Astrocyte of the cerebellum (primary cell): ENCODE results near the gene CHST9.

Source experiments
- DNase-seq: peaks from one replicate; pipeline ENCODE4 v3.0.0-alpha.2; 2011; ENCODE audit warnings: low read depth
- H3K4me3 ChIP-seq: 2 replicates; pipeline ENCODE4 v1.5.1; 2011; ENCODE audit warnings: mild to moderate bottlenecking, low read depth, low read length, moderate library complexity
- CTCF ChIP-seq: IDR thresholded peaks from 2 replicates; pipeline ENCODE4 v1.5.1; 2012; ENCODE audit warnings: low read length, low read depth, moderate library complexity, mild to moderate bottlenecking; ENCODE audit errors: missing control alignments
- in situ Hi-C: cut with HindIII; loops from 2 replicates; pipeline ENCODE4 v1.10.0; 2017; ENCODE audit warnings: low sequenced_read_pairs

Gene CHST9

GRCh38 chr18:26893996-26894395, 291.1 kb downstream of the CHST9 start:
- H3K4me3 ChIP-seq: no peak overlapping the region
- no peak for DNase-seq
- no peak for TF ChIP-seq CTCF
- in situ Hi-C loops: no loop called here

- no peak for DNase-seq
- no peak overlapping the region for H3K4me3 ChIP-seq
- in situ Hi-C loops: no loop called here
- TF ChIP-seq CTCF: no peak
These were observed 296.8 kb downstream of the CHST9 start for GRCh38 chr18:26888259-26888658.

- TF ChIP-seq CTCF: no peak
- in situ Hi-C loops: no loop called here
- no peak overlapping the region for H3K4me3 ChIP-seq
- DNase-seq: no peak
These were observed 310.0 kb downstream of the CHST9 start for GRCh38 chr18:26875040-26875654.

- in situ Hi-C loops: no loop called here
- no peak for TF ChIP-seq CTCF
- no peak for DNase-seq
- H3K4me3 ChIP-seq: no peak overlapping the region
These were observed 310.8 kb downstream of the CHST9 start for GRCh38 chr18:26874283-26874682.

GRCh38 chr18:26869640-26870039, 315.5 kb downstream of the CHST9 start:
- DNase-seq: no peak
- in situ Hi-C loops: no loop called here
- no peak overlapping the region for H3K4me3 ChIP-seq
- TF ChIP-seq CTCF: no peak

- TF ChIP-seq CTCF: no peak
These were observed 316.0 kb downstream of the CHST9 start for GRCh38 chr18:26868968-26869586.

GRCh38 chr18:26867471-26867870, 317.6 kb downstream of the CHST9 start:
- in situ Hi-C loops: no loop called here
- no peak overlapping the region for H3K4me3 ChIP-seq
- no peak for TF ChIP-seq CTCF
- no peak for DNase-seq

More at GRCh38 chr18:26868968-26869586, 316.0 kb downstream of the CHST9 start:
- in situ Hi-C loops: no loop called here
- H3K4me3 ChIP-seq: no peak overlapping the region
- DNase-seq: no peak
